Endometrial microvascular endothelial cells (primary cell): ENCODE measurements around the gene FAM120B. TPM values are rescaled to one million over a fixed set of nuclear protein-coding genes. Genes with fewer than 3 reads are reported as not detected.
"Not testable (repeated sequence)": the region's sequence is repeated elsewhere in the genome, so short reads cannot be mapped to it uniquely, and the experiment has no call there.

Experiments used
- in situ Hi-C: cut with HindIII; loops from 2 replicates; pipeline ENCODE4 v1.10.0; 2017; ENCODE audit warnings: low sequenced_read_pairs, low pct_unique_long_range_greater_than_20kb; ENCODE audit errors: inconsistent ontology term
- total RNA-seq: library from RNA; depleted of rRNA; stranded (reverse); fragments of >200 nt; gene quantifications from one replicate; pipeline ENCODE4 v1.2.3, GENCODE V29; 2015; ENCODE audit errors: inconsistent ontology term

Gene FAM120B
- total RNA-seq, 1 donor from 2014 or later, result 20.0 TPM

GRCh38 chr6:170402318-170403040 is 95.9 kb downstream of the FAM120B start:
- in situ Hi-C loops, result no loop called here

DNA sequence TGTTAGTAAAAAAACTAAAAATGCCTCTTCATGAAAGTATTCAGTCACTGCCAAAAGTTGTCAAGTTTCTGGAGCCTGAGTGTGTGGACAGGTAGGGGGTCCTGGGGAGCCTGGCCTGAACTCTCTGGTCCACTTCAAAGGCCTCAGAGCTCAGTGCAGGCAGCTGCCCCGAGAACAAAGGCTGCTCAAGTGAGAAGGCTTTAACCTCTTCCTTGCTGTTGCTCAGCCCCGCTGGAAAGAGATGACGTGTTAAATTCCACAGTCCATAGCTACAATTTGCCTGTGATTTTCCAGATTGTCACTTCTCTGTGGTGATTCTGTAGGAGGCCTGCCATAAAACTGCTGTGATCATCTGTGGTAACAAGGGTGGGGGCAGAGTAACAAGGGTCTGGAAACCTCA is 96.9 kb downstream of the FAM120B start:
- in situ Hi-C loops, result no loop called here

GRCh38 chr6:170404036-170404435 is 97.5 kb downstream of the FAM120B start:
- in situ Hi-C loops, result no loop called here

- in situ Hi-C loops, result no loop called here
Observed at GRCh38 chr6:170404697-170405096, 98.1 kb downstream of the FAM120B start.

DNA sequence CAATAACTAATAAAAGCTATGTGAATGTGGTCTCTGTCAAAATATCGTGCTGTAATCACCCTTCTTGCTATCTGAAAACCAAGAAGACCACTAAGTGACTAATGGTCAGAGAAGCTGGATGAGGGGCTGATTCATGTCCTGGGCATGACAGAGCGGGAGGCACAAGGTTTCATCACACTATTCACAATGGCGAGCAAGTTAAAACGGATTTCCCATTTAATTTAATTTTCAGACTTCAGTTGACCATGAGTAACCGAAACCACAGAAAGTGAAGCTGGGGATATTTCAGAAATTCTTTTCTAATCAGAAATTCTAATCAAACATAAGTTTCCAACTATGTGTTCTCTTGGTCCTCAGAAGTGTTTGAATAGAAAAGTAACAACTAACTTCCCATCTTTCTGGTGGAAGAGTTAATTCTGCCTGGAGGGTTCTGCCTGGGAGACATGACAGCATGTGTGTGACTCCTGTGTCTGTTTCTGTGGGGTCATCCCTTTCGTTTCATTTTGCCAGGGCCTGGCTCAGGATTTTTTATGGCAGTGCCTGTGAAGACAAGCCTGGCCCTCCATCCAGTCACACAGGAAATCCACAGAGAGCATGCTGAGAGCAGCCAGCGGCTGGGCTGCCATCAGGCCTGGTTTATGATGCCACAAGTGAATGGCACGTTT is 98.9 kb downstream of the FAM120B start:
- in situ Hi-C loops, result no loop called here

- in situ Hi-C loops, result no loop called here
Observed at GRCh38 chr6:170407200-170407599, 100.6 kb downstream of the FAM120B start.

GRCh38 chr6:170407932-170408331 is 101.4 kb downstream of the FAM120B start:
- in situ Hi-C loops, result no loop called here

DNA sequence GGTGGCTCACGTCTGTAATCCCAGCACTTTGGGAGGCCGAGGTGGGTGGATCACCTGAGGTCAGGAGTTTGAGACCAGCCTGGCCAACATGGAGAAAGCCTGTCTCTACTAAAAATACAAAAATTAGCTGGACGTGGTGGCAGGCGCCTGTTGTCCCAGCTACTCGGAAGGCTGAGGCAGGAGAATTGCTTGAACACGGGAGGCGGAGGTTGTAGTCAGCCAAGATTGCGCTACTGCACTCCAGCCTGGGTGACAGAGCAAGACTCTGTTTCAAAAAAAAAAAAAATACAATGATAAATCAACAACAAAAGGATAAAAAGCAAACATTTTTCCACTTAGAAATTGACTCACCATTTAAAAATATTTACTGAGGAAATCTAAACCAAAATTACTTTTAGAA is 103.2 kb downstream of the FAM120B start:
- in situ Hi-C loops, result not testable (repeated sequence)

GRCh38 chr6:170410241-170410640 is 103.7 kb downstream of the FAM120B start:
- in situ Hi-C loops, result no loop called here

GRCh38 chr6:170415318-170415717 is 108.8 kb downstream of the FAM120B start:
- in situ Hi-C loops, result no loop called here

- in situ Hi-C loops, result no loop called here
Observed at GRCh38 chr6:170416303-170416702, 109.7 kb downstream of the FAM120B start.

GRCh38 chr6:170416959-170417606 is 110.5 kb downstream of the FAM120B start:
- in situ Hi-C loops, result no loop called here

DNA sequence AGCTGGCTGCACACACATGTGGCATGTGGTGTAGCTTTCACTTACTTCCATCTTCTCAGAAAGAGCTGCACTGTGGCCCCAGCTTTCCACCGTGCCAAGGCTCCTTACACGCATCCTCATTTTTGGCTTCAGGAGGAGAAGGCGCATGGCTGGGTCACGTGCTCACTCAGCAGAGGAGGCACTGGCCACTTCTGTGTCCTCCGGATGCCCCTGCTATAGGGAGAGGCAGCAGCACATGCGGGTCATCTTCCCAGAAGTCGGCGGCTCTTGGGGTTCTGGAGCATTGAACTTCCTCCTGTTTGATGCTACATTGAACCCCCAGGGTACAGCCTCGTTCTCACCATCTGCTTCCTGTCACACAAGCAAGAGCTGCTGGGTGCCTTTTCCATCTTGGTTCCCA is 111.3 kb downstream of the FAM120B start:
- in situ Hi-C loops, result no loop called here

DNA sequence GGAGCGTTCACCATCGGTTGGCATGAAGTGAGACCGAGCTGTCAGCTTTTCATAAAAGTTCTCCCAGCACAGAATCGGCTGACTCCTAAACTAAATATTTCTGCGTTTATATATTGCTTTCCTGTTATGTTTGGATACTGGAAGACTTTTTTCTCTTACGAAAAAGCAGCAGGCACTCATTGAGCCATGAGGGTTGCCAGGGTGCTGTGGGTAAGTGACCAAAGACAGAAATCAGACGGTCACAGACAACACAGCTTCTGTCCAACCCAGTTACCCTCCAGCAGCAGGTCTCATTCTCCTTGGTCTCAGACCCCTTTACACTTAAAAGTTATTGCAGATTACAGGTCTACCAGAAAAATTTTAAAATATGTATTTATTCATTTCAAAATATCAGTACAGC is 113.7 kb downstream of the FAM120B start:
- in situ Hi-C loops, result no loop called here

GRCh38 chr6:170420791-170421776 is 114.5 kb downstream of the FAM120B start:
- in situ Hi-C loops, result no loop called here

- in situ Hi-C loops, result no loop called here
Observed at GRCh38 chr6:170421921-170422320, 115.4 kb downstream of the FAM120B start.

- in situ Hi-C loops, result no loop called here
Observed at GRCh38 chr6:170423030-170423429, 116.5 kb downstream of the FAM120B start.

- in situ Hi-C loops, result no loop called here
Observed at GRCh38 chr6:170423814-170424603, 117.5 kb downstream of the FAM120B start.
